Measurements from ENCODE around the gene IGF2R.
"Not testable (repeated sequence)": the region's sequence is repeated elsewhere in the genome, so short reads cannot be mapped to it uniquely, and the experiment has no call there.

The IGF2R gene

GRCh38 chr6:159999240-159999671 lies 30.4 kb downstream of the IGF2R start:
- DNase-seq, result no peak

- no peak for DNase-seq
These were observed 31.4 kb downstream of the IGF2R start for GRCh38 chr6:160000280-160000704.

- not testable (repeated sequence) for DNase-seq
These were observed 32.1 kb downstream of the IGF2R start for GRCh38 chr6:160000893-160001427.

GRCh38 chr6:160002882-160003281 lies 34.0 kb downstream of the IGF2R start:
- DNase-seq, result no peak

- DNase-seq, result no peak
These were observed 35.1 kb downstream of the IGF2R start for GRCh38 chr6:160004018-160004417.

GRCh38 chr6:160004419-160005175 lies 35.7 kb downstream of the IGF2R start:
- no peak for DNase-seq

- DNase-seq, result no peak
These were observed 36.3 kb downstream of the IGF2R start for GRCh38 chr6:160005211-160005610.

GRCh38 chr6:160005861-160006540 lies 37.1 kb downstream of the IGF2R start:
- DNase-seq, result no peak

- DNase-seq, result no peak
These were observed 38.3 kb downstream of the IGF2R start for GRCh38 chr6:160007145-160007544.

GRCh38 chr6:160007611-160008010 lies 38.7 kb downstream of the IGF2R start:
- DNase-seq, result no peak

- no peak for DNase-seq
These were observed 41.2 kb downstream of the IGF2R start for GRCh38 chr6:160010067-160010466.

- DNase-seq, result no peak
These were observed 45.3 kb downstream of the IGF2R start for GRCh38 chr6:160013987-160014868.

- DNase-seq, result no peak
These were observed 45.9 kb downstream of the IGF2R start for GRCh38 chr6:160014869-160015182.

GRCh38 chr6:160015778-160016684 lies 47.1 kb downstream of the IGF2R start:
- no peak for DNase-seq

- no peak for DNase-seq
These were observed 53.2 kb downstream of the IGF2R start for GRCh38 chr6:160022101-160022500.

- no peak for DNase-seq
These were observed 53.9 kb downstream of the IGF2R start for GRCh38 chr6:160022793-160023192.

GRCh38 chr6:160024152-160024551 lies 55.3 kb downstream of the IGF2R start:
- DNase-seq, result no peak

GRCh38 chr6:160027076-160027475 lies 58.2 kb downstream of the IGF2R start:
- no peak for DNase-seq

GRCh38 chr6:160027931-160028330 lies 59.0 kb downstream of the IGF2R start:
- DNase-seq, result no peak

- no peak for DNase-seq
These were observed 59.8 kb downstream of the IGF2R start for GRCh38 chr6:160028487-160029275.

- DNase-seq, result no peak
These were observed 60.6 kb downstream of the IGF2R start for GRCh38 chr6:160029525-160029924.
